ENCODE data around the gene CLCN3.

- no peak for TF ChIP-seq CTCF (IDR thresholded peaks at IDR 0.05)
- no peak for TF ChIP-seq POLR2A (IDR thresholded peaks at IDR 0.05)
Observed at GRCh38 chr4:169665046-169665737, 44.8 kb downstream of the CLCN3 start.
